GF-D8 (cell line): ENCODE data around the gene RCAN2.
A peak's percentile ranks its signal among the peaks of the same experiment; 100 is the strongest.

Experiments
- DNase-seq: peaks from one replicate; lab custom pipeline; 2025; lab: John Stamatoyannopoulos, UW

The RCAN2 gene

DNA sequence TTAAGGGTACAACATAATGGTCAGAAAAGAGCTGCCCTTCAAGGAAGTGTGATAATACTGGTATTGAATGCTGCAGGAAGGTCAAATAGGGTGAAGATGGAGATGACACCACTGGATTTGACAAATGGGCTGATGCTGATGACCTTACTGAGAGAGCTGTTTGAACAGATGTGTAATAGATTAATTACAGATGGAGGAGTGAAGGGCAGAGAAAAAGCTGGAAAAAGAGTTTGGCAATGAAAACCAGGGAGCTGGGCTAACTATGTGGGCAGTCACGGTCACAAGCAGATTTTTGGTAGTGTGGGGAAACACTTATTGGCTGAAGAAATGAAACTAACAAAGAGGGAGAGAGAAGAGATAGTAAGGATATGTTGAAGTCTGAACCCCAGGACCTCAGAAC lies 236.9 kb downstream of the RCAN2 start:
- no peak for DNase-seq

DNA sequence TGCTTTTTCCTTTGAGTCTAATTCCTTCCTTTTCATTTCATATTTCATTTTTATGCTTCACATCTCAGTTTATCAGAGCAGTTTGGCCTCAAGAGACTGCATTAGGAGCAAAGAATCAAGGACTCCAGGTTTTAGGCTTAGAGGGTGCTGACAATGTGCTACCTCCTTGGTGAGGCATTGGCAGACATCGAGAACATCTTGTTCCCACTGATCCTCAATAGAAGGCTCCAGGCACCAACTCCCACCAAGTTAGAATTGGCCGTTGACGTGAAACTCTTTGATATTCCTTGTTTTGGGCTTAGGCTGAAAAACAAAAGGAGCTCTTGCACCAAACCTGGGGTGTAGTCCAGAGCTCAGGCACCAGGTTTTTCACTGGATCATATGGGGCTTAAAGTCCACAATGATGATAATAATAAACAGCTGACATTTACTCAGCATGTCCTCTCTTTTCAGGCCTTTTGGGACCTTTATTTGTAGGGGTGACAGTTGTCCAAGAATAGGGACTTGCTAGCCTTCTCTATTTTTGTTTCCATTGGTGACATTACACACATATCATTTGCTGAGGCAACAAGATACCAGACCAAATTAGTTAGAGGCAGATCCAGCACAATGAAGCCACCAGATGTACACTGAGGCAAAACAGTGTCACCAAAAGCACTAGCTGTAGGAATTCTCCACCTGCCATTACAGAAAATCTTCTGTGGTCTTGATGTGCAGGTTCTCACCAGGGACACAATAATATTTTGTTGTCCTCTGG lies 239.5 kb downstream of the RCAN2 start:
- no peak for DNase-seq

DNA sequence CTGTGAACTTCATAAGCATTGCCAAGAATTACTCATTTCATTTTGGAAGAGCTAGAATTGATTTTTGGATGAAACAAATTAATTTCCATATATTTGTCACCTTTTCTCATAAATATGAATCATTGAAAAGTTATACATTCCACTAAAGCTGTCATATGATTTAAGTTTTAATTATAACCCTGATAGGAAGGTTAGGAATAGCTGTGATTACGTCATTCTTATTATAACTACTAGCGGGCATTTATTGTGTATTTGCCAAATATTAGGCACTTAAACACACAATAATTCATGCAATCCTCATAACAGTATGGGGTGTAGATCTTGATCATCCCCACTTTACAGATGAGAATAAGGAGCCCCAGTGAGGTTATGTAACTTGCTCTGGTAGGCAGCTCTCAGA lies 243.1 kb downstream of the RCAN2 start:
- DNase-seq = no peak

DNA sequence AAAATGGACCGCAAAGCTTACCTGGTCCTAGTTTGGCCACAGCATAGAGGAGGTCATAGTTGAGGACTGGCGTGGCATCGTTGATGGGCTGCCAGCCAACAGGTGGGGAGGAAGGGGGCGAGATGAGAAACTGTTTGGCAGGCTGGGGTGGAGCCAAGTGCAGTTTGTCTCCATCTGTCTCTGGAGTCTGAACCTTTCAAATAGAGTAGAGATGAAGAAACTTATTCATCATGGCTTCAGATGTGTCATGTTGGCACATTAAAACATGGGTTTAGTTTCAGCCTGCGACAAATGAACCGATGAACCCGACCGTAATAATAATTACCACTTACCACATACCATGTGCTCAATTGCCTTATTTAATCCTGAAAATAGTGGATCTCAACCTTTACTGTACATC lies 244.5 kb downstream of the RCAN2 start:
- no peak for DNase-seq

DNA sequence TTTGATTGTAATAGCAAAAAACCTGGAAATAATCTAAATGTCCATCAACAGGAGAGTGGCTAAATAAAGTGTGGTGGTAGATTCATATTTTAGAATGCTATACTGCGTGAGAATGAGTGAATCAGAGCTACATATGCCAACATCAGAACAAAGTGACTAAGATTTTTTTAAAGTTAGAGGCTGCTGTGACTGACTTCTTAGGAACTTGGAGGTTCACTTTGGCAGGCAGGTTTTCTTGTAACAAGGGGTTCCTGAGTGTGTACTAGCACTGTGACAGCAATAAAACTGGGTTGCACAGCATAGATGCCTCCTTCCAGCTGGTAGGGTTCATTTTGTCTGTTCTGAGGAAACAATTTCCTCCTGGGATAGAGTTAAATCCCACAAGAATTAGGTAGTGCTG lies 245.2 kb downstream of the RCAN2 start:
- no peak for DNase-seq

DNA sequence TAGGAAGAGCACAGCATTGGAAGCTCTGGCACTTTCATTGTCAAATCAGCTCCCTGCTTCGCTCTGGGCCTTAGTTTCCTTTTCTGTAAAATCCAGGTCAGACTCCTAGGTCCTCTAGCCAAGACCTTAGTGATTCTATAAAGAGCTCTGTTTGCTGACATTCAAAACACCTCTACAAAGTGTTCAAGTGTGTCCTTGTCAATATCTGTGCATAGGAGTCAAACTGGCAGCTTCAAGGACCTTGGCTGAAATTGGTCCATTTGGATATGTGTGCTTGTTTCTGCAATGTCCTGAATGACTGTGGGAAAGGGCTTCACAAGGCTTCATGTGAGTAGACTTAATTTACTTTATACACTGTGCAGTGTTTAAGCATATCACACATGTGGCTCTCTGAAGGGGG lies 246.6 kb downstream of the RCAN2 start:
- DNase-seq = no peak

DNA sequence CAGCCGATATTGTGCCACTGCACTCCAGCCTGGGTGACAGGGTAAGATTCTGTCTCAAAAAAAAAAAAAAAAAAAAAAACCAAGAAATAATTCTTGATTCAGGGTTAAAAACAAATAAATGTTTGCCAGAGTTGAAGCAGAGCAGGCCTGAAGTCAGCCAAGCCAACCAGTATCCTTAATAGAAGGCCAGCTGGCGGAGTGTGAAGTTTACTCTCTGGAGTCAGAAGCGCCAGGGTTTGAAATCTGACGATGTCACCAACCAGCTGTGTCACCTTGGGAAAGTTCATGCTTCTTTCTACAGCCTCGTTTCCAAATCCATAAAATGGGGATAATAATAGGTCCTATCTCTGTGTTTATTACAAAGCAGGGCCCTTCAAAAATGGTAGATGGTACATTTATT lies 247.5 kb downstream of the RCAN2 start:
- no peak for DNase-seq

DNA sequence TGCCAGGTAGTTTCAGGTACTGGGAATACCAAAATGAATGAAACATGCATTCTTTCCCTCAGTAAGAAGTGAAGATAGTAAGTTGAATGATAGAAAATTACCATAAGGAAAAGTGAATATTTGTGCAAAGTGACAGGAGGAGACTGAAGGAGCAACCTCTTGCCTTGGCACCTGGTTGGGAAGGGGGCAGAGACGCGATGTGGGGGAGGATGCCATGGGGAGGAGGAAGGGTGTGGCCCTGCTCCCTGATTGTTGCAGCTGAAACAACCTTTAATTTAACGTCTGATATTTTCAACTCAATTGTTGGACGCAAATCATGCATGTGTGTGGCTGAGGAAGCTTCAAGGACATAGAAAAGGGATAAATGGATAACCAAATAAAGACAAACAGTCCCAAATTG lies 248.3 kb downstream of the RCAN2 start:
- no peak for DNase-seq

DNA sequence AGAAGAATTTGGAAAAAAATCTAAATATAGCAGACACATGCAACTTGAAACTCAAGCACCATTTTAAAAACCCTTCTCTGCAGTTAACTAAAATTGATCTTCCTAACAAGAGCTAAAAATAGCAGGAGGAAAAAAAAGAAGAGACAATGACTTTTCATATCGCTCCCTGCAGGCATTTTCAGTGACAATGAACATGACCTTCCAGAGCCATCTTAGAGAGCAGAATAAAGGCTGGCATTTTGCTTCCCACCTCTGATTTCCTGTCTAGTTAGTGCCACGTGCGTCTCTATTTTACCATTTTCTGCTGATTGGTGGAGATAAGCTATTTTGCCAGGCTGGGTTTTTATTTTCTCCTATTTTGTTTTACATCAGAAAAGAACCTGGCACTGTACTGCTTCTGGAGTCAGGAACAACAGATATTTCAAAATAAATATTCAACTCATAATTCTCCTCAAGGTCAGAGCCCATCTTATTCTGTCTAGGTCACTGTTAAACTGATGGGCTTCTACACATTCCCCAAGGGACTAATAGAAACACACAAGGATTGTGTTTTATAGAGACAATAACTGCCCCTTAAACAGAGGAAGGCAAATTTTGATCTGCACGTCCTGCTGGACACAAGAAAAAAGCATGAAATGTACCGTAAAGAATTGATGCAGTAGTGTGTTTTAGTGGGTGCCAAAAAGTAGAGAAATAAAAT lies 250.2 kb downstream of the RCAN2 start:
- DNase-seq = no peak

DNA sequence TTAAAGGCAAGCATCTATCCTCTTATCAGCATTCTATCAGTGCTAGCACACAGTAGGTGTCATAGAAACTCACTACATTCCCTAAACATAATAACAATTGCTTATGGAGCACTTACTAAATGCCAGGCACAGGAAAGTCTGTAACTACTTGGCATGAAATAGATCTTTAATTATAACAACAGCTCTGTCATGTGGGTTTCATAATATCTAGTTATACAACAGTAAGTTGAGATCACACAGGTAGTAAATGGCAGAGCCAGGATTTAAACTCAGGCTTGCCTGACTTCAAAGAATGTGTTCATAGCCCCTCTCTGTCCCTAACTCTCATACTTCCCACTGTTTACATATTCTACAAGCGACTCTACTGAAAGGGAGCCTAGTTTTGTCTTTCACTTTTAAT lies 254.5 kb downstream of the RCAN2 start:
- no peak for DNase-seq

DNA sequence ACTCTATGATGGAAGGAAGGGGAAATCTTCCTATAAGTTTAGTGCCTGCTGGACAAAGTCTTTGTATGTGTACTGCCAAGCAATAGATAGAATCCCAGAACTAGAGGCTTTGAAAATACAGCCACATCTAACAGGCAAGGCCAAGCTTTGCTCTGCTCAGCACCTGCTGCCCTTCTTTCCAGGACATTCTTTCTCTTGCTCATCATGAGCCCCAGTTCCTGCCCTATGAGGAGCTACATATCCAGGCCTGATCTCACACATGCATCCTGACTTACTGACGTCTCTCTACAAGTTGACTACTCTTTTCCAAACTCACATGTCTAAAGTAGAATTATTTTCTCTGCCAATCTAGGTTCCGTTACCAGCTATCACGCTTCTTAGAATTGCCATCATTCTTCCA lies 256.0 kb downstream of the RCAN2 start:
- DNase-seq = no peak

DNA sequence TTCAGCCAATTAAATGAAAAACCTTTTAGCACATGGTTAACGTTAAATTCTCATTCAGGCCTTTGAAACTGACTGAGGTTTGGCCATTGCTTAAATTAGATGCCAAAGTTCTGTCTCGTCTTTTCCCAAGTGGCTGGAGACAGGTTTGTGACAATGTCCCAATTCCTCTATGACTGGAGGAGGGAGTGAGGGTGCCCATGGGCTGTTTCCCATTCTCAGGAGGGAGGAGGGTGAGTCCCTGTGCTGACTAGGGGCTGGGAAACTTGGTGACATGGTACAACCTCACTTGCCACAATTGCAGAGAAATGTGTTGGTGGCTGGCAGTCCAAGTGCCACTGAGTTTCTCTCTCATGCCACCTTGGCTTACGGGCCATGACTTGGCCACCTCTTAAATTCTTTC lies 256.5 kb downstream of the RCAN2 start:
- DNase-seq = no peak

DNA sequence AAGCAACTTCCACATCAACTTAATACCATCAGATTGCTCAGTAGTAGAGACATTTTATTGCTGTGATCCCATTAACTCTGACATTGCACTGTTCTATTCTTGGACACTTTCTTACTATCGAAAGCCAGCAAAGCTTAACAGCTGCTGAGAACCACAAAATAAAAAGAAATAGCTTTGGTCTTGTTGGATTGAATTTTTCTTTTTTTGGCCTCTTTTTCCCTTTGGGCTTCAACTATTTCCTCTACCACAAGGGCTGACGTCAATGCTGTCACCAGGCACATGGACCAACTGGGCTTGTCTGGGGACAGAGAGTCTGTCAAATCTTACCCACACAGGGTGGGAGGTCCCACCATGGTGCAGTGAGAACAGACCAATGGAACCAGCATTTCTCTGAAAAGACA lies 257.1 kb downstream of the RCAN2 start:
- DNase-seq = no peak

DNA sequence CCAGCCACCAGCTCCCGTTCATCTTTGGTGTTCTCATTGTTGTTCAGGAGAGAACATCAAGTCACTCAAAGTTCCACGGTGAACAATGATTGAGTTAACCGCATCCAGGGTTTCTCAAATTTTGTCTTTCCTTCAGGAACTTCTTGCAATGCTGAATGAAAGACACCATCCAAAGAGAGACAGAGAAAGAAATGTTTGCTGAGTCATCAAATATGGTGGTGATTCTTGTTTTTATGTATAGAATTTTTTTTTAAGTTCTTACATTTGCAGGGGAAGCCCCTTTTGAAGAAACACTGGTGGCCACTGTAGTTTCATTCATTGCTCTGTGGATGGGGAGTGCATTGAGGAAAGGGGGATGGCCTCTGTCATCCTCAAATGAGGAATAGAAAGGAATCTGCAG lies 258.1 kb downstream of the RCAN2 start:
- no peak for DNase-seq

DNA sequence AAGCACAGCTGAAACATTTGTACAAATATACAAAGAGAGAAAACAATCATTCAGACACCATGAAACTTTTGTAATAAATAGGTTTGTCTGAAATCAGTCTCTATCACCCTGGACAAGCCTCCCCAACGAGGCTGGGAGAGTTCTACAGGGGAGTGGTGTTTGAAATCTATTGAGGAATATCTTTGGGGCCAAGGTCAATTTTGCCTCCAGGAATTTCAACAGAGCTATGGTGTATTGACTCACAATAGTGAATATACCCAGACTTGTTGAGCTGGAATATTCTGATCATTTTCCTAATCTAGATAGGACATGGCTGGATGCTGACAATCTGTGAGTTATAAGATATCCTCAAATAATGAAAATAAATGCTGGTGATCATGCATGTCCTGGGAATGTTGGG lies 269.0 kb downstream of the RCAN2 start:
- DNase-seq = no peak

DNA sequence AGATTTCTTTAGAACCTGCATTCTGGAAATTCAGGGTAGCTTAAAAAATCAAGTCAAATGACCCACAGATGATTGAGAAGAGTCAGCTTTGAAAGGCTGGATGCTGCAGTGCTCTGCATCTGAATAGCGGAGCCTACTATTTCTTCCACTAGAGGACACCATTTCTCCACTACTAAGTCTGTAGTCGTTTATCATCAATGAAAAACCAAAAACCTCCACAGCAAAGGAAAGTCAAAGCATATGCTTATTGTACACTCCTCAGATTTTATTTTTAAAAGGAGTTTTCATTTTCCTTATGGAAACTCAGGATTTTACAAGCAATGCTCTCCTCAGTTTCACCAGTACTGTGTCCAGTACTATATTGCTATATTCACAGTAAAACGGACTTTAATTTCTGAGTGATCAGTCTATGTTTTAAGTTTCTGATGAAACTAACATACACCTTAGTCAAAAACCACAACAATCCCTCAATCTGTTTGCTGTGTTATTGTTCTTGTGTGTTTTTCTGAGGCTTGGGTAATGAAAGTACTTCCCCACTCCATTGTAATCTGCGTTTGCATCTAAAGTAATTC lies 269.9 kb downstream of the RCAN2 start:
- peak; percentile 2 for DNase-seq

DNA sequence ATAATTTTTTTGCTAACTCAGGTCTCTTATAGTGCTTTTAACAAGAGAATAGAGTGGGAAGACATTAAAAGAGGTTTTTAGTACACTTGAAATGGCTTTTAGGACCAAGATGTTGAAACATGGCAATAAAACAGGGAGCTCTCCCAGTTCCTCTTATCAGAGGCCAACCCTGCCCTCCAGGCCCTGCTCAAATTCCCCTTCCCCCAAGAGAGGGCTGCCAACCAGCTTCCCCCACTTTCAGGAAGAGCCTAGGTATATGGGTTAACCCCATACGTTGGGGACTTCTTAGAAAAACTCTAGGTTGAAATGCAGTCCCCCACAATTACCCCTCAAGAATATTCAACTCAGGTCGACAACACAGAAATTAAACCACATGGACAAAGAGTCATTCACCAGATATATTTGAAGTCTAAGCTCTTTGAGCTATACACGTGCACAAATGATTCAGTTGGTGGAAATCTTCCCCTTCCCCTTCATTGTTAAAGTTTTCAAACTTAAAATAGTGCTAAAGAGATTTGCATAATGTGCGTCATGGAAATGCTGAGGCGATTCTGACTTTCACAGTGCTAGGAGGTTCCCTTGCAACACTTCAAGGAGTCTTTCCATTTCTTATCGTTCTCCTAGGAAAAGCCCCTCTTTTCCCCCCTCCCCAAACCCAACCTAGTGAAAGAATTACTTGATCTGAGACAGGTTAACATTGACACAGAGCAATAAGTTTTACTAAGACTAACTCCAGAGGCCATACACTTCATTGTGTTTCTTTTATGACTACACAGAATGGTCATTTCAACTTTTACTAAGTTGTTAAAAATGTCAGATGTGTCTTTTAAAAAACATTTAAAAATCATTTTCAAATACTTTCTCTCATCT lies 270.7 kb downstream of the RCAN2 start:
- DNase-seq = no peak

DNA sequence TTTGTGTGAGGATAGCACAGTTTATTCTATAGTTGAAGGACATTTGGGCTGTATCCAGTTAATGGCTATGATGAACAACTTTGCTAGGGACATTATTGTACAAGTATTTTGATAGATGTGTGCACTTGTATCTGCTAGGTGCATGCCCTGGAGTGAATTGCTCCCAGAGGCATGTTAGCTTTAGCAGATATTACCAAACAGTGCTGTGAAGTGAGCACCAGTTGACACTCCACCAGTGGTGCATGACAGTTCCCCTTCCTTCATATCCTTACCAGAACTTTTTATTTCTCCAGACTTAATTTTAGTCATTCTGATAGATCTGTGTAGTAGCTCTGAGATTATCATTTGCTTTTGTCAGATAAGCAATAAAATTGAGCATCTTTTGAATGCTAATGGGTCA lies 271.6 kb downstream of the RCAN2 start:
- no peak for DNase-seq

DNA sequence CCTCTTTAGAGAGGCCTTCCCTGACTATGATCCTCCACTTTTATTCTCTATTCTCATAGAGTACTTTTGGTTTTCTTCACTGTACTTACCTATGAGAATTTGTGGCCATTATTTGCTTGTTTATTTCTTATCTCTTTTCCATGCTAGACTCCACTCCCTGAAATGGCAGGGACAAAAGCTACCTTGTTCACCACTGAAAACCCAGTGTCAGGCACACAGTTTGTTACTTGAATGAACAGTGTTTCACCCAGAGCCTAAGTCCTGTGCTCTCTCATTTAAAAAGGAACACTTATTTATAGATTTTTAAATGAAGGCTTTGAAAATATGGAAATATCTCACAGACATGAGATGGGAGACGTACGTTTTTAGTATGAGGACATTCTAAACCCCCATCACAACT lies 272.8 kb downstream of the RCAN2 start:
- no peak for DNase-seq

DNA sequence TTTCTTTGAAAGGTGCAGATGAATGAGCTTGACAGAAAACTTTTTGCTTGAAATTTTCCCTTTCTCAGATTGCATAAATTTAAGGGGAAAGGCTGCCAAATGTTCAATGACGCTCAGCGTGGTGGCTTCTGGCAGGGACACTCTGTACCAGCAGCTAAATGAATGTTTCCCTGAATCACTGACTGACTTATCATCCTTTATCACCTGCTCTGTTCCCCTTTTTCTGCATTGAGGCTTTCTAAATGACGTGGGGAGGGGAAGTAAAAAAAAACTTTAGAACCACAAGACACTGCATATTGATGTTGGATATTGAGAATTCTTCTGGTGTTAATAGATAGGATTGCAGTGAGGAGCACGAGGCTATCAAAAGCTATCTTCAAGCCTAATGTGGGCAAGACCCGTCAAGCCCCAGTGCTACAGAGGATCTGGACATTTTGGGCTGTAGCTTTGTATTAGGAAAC lies 273.5 kb downstream of the RCAN2 start:
- DNase-seq = no peak

DNA sequence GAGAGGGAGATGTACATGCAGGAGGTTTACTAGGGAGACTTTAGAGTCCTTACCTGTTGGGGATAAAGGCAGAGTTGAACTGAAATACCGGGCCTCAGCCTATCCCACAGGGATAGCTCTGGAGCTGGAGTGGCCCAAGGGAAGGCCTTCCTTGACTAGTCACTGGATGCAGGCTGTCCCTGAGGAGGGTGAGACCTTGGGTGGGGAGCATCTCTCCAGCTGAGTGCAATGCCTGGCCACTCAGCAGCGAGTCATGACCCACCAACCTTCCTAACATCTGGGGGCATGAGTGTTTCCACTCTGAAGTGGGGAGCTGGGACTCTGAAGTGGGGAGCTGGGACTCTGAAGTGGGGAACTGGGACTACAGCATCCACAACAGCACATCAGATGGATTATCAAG lies 274.4 kb downstream of the RCAN2 start:
- no peak for DNase-seq

DNA sequence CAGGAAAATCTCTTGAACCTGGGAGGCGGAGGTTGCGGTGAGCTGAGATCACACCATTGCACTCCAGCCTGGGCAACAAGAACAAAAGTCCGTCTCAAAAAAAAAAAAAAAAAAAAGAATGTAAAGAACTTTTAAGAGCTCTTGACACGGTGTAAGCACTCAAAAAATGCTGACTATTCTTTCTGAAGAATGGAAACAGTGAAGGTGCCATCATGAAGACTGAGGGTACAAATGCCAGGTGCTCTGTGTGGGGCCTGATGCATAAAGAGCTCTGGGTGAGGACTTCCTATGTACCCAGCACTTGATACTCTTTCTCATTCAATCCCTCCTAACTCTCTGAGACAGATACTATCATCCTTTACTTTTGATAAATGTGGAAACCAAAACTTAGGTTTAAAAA lies 275.5 kb downstream of the RCAN2 start:
- no peak for DNase-seq

DNA sequence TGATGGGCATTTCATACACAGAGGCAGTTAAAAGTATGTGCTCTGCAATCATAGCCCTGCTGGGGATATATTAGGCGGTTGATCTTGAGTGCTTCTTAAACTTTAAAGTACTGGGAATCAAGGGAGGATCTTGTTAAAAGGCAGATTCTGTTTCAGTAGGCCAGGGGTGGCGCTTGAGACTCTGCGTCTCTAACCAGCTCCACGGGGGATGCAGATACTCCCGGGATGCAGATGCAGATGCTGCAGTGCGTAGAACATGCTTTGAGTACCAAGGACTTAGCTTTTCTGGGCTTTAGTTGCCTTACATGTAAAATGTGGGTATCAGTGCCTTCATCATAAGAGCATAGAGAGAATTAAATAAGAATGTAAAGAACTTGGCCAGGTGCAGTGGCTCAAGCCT lies 276.0 kb downstream of the RCAN2 start:
- DNase-seq = no peak
